OCI-LY7 (cell line): ENCODE data around the gene PRKG1. TPM values are rescaled to one million over a fixed set of nuclear protein-coding genes. Genes with fewer than 3 reads are reported as not detected.

Experiments used
- BruUV-seq: library from RNA; stranded (reverse); fragments of 400-500 nt; replicated peaks from 2 replicates; lab custom pipeline; 2021; lab: Mats Ljungman, UMichigan
- CTCF ChIA-PET: fragments of 300-600 bp; sonication (Branson Sonifier 250); formaldehyde crosslinking; loops from one replicate; lab custom pipeline; 2022; ENCODE audit warnings: antibody characterized with exemption; ENCODE audit not compliant: unreplicated experiment; lab: Charles Lee
- POLR2A ChIA-PET: fragments of 300-600 bp; sonication (Branson Sonifier 250); formaldehyde crosslinking; loops from one replicate; lab custom pipeline; 2022; ENCODE audit warnings: antibody characterized with exemption; lab: Charles Lee
- DNase-seq: peaks from one replicate; pipeline ENCODE4 v3.0.0-alpha.2; 2015; ENCODE audit warnings: low spot score
- H2AFZ ChIP-seq: fragments of 200-600 bp; sonication (generic), shearing (Covaris generic); 2 replicates; pipeline ENCODE4 v1.6.1; 2014; ENCODE audit warnings: mild to moderate bottlenecking, antibody characterized with exemption, low read length, moderate library complexity
- H3K27ac ChIP-seq: fragments of 200-600 bp; sonication (generic); 2 replicates; pipeline ENCODE4 v1.5.1; 2014; ENCODE audit warnings: mixed run types, low read depth, mild to moderate bottlenecking, moderate library complexity, low read length, inconsistent platforms; ENCODE audit not compliant: poor library complexity, severe bottlenecking
- H3K36me3 ChIP-seq: fragments of 200-600 bp; sonication (generic); 2 replicates; pipeline ENCODE4 v1.6.1; 2014; ENCODE audit warnings: mild to moderate bottlenecking, antibody characterized with exemption, low read length, moderate library complexity, mixed read lengths; ENCODE audit not compliant: insufficient read depth
- H3K4me1 ChIP-seq: fragments of 200-600 bp; sonication (generic); 2 replicates; pipeline ENCODE4 v1.5.1; 2014; ENCODE audit warnings: mild to moderate bottlenecking, low read length; ENCODE audit not compliant: insufficient read depth, poor library complexity, severe bottlenecking
- H3K4me2 ChIP-seq: fragments of 200-600 bp; sonication (generic); 2 replicates; pipeline ENCODE4 v1.6.1; 2014; ENCODE audit warnings: mild to moderate bottlenecking, low read length
- H3K4me3 ChIP-seq: fragments of 200-600 bp; sonication (generic); 2 replicates; pipeline ENCODE4 v1.5.1; 2014; ENCODE audit warnings: mild to moderate bottlenecking, low read depth, low read length; ENCODE audit not compliant: poor library complexity, severe bottlenecking
- H3K79me2 ChIP-seq: fragments of 200-600 bp; sonication (generic); 2 replicates; pipeline ENCODE4 v1.6.1; 2016; ENCODE audit warnings: low read depth, mild to moderate bottlenecking, low read length, moderate library complexity, mixed read lengths; ENCODE audit not compliant: insufficient read depth
- H3K9me2 ChIP-seq: fragments of 200-600 bp; sonication (generic); 2 replicates; pipeline ENCODE4 v1.6.1; 2016; ENCODE audit warnings: mild to moderate bottlenecking, low read length, mixed read lengths; ENCODE audit not compliant: insufficient read depth
- H3K9me3 ChIP-seq: fragments of 200-600 bp; sonication (generic); 2 replicates; pipeline ENCODE4 v1.6.1; 2014; ENCODE audit warnings: mild to moderate bottlenecking, mixed run types, low read length, mixed read lengths
- H4K20me1 ChIP-seq: fragments of 200-600 bp; sonication (generic); 2 replicates; pipeline ENCODE4 v1.6.1; 2014; ENCODE audit warnings: mild to moderate bottlenecking, antibody characterized with exemption, low read length, moderate library complexity, mixed read lengths; ENCODE audit not compliant: insufficient read depth
- EZH2phosphoT487 ChIP-seq: fragments of 200-600 bp; sonication (generic); IDR thresholded peaks from 2 replicates; pipeline ENCODE4 v1.6.1; 2018; ENCODE audit warnings: low read depth, borderline replicate concordance, mild to moderate bottlenecking, mixed run types, antibody characterized with exemption, low read length, moderate library complexity, mixed read lengths
- intact Hi-C: fragments of 100-400 bp; cut with micrococcal nuclease; formaldehyde crosslinking; loops from one replicate; pipeline ENCODE4 v1.10.0; 2022; ENCODE audit not compliant: unreplicated experiment
- total RNA-seq, 2 experiments: library from RNA; depleted of rRNA in 1 of 2; stranded (reverse); fragments of >200 nt in 1 of 2; shearing (Covaris generic) in 1 of 2; gene quantifications; 2 replicates each; pipeline ENCODE4 v1.2.3, GENCODE V29; 2014 to 2022
- TF ChIP-seq, protein P1 (sequence below): fragments of 200-600 bp; sonication (generic); conservative IDR thresholded peaks from 2 replicates; pipeline ENCODE4 v1.5.1; 2014; ENCODE audit warnings: mild to moderate bottlenecking, antibody characterized with exemption, low read length, moderate library complexity, mixed read lengths

PRKG1 gene
- total RNA-seq, 2 experiments from 2014 or later: not detected

GRCh38 chr10:51950371-51950995 lies 876.2 kb downstream of the PRKG1 start:
- no peak for TF ChIP-seq EZH2phosphoT487
- TF ChIP-seq, protein P1, sequence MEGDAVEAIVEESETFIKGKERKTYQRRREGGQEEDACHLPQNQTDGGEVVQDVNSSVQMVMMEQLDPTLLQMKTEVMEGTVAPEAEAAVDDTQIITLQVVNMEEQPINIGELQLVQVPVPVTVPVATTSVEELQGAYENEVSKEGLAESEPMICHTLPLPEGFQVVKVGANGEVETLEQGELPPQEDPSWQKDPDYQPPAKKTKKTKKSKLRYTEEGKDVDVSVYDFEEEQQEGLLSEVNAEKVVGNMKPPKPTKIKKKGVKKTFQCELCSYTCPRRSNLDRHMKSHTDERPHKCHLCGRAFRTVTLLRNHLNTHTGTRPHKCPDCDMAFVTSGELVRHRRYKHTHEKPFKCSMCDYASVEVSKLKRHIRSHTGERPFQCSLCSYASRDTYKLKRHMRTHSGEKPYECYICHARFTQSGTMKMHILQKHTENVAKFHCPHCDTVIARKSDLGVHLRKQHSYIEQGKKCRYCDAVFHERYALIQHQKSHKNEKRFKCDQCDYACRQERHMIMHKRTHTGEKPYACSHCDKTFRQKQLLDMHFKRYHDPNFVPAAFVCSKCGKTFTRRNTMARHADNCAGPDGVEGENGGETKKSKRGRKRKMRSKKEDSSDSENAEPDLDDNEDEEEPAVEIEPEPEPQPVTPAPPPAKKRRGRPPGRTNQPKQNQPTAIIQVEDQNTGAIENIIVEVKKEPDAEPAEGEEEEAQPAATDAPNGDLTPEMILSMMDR: no peak
- no peak for DNase-seq
- ChIA-PET CTCF (no interaction called here), POLR2A (interaction anchor here (0.6 kb wide), 1 partner anchor 422 kb away, joined by 3 read pairs; no protein-coding TSS in a partner anchor)
- H4K20me1 ChIP-seq: no peaks in the 10 kb centered on the region
- H3K4me2 ChIP-seq: no peak overlapping the region
- no peak overlapping the region for H3K27ac ChIP-seq
- H3K9me3 ChIP-seq: no peaks in the 10 kb centered on the region
- intact Hi-C loops: no loop called here
- no peaks in the 10 kb centered on the region for H3K9me2 ChIP-seq
- H3K4me1 ChIP-seq: no peaks in the 10 kb centered on the region
- no peak overlapping the region for H2AFZ ChIP-seq
- no peak overlapping the region for H3K4me3 ChIP-seq
- BruUV-seq: no TSS peak
- H3K79me2 ChIP-seq: no peaks in the 10 kb centered on the region
- H3K36me3 ChIP-seq: no peaks in the 10 kb centered on the region

DNA sequence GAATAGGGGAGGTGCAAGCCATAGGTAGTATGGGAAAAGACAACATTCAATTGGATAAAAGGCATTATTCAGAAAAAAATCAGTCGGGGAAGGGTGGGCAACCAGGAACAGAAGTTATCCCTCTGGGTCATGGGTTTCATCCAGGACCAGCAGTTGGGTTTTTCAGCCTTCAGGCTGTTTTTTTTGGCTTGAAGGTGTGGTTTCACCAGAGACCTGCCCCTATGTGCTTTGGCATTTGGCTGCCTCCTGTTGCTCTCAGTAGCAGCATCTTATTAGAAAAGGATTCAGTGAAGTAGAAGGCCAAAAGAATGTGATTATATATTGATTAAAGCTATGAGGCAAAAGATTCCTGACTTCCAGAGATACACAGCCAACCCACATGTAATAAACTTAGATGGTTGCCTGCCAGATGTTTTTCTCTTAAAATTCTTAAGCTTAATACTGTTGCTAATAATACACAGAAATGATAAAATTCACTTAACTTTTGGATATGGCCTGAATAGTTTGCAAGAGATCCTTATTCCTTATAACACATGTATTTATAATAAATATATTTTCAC lies 876.8 kb downstream of the PRKG1 start:
- no peaks in the 10 kb centered on the region for H3K79me2 ChIP-seq
- ChIA-PET CTCF (no interaction called here), POLR2A (interaction anchor here (0.6 kb wide), 1 partner anchor 423 kb away, joined by 3 read pairs; no protein-coding TSS in a partner anchor)
- no peaks in the 10 kb centered on the region for H3K36me3 ChIP-seq
- no peak for DNase-seq
- no peaks in the 10 kb centered on the region for H3K4me1 ChIP-seq
- TF ChIP-seq EZH2phosphoT487: no peak
- TF ChIP-seq, protein P1: no peak
- no TSS peak for BruUV-seq
- H3K4me2 ChIP-seq: no peak overlapping the region
- no peaks in the 10 kb centered on the region for H4K20me1 ChIP-seq
- no peaks in the 10 kb centered on the region for H3K9me2 ChIP-seq
- no peak overlapping the region for H3K27ac ChIP-seq
- intact Hi-C loops: no loop called here
- no peaks in the 10 kb centered on the region for H3K9me3 ChIP-seq
- no peak overlapping the region for H3K4me3 ChIP-seq
- no peak overlapping the region for H2AFZ ChIP-seq

DNA sequence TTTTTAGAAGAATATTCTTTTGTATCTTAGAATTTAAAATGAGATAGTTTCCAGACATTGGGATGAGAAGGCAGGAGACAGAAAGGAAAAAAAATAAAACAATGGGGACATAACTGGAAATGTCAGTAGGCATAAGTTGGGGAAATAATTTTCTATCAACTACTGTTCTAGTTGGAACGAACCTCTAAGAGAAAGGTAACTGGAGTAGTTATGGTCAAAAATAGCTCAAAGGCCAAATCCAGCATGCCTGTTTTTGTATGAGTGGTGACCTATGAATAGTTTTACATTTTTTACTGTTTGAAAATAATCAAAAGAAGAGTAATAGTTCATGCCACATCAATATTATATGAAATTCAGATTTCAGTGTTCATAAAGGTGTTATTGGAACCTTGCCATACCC lies 877.3 kb downstream of the PRKG1 start:
- DNase-seq: no peak
- no peaks in the 10 kb centered on the region for H3K4me1 ChIP-seq
- H2AFZ ChIP-seq: no peak overlapping the region
- H4K20me1 ChIP-seq: no peaks in the 10 kb centered on the region
- no peaks in the 10 kb centered on the region for H3K9me3 ChIP-seq
- H3K4me2 ChIP-seq: no peak overlapping the region
- no peak overlapping the region for H3K4me3 ChIP-seq
- no peak for TF ChIP-seq EZH2phosphoT487
- TF ChIP-seq, protein P1: no peak
- BruUV-seq: no TSS peak
- ChIA-PET POLR2A (interaction anchor here (0.5 to 0.6 kb wide), 2 partner anchors 578 to 660 kb away, joined by 3 to 4 read pairs; no protein-coding TSS in a partner anchor), CTCF (no interaction called here)
- no peaks in the 10 kb centered on the region for H3K36me3 ChIP-seq
- H3K9me2 ChIP-seq: no peaks in the 10 kb centered on the region
- H3K27ac ChIP-seq: no peak overlapping the region
- intact Hi-C loops: no loop called here
- no peaks in the 10 kb centered on the region; the same call in 1 of the 2 replicates for H3K79me2 ChIP-seq
